Tibial artery (tissue), 4 donors: ENCODE measurements around the gene BFAR.
"Not testable (repeated sequence)": the region's sequence is repeated elsewhere in the genome, so short reads cannot be mapped to it uniquely, and the experiment has no call there.

Source experiments
- DNase-seq, 2 donors: peaks; one replicate each; pipeline ENCODE4 v3.0.0-alpha.2; 2019
- H3K27ac ChIP-seq, 2 donors: fragments of 200-600 bp; sonication (generic) in 1 of 2; 1 replicate in 1 of 2; 2 replicates in 1 of 2; pipeline ENCODE4 v1.5.1; 2018 to 2019; ENCODE audit warnings: mild to moderate bottlenecking in 1 of 2
- H3K27me3 ChIP-seq, 2 donors: fragments of 200-600 bp; sonication (generic) in 1 of 2; one replicate each; pipeline versions ENCODE4 v1.5.1 to v1.6.0; 2016 to 2019
- H3K36me3 ChIP-seq, 3 donors: fragments of 200-600 bp; sonication (generic) in 2 of 3; one replicate each; pipeline ENCODE4 v1.5.1; 2016 to 2019; ENCODE audit warnings: mild to moderate bottlenecking in 2 of 3
- H3K4me1 ChIP-seq, 4 donors: fragments of 200-600 bp; sonication (generic) in 2 of 4; 1 replicate in 3 of 4; 2 replicates in 1 of 4; pipeline ENCODE4 v1.5.1; 2016 to 2019
- H3K4me3 ChIP-seq, 2 donors: fragments of 200-600 bp; sonication (generic) in 1 of 2; 1 replicate in 1 of 2; 2 replicates in 1 of 2; pipeline ENCODE4 v1.5.1; 2018 to 2019; ENCODE audit warnings: mild to moderate bottlenecking in 2 of 2
- H3K9me3 ChIP-seq, 3 donors: fragments of 200-600 bp; sonication (generic) in 1 of 3; one replicate each; pipeline ENCODE4 v1.5.1; 2016 to 2019
- CTCF ChIP-seq, 2 experiments: fragments of 200-600 bp in 1 of 2; fragments of 450-650 bp in 1 of 2; IDR thresholded peaks; one replicate each; pipeline ENCODE4 v1.5.1; 2017 to 2019; ENCODE audit warnings: antibody characterized with exemption in 2 of 2, mild to moderate bottlenecking in 1 of 2, moderate library complexity in 1 of 2
- intact Hi-C: fragments of 100-400 bp; cut with DNase I; formaldehyde crosslinking; loops from one replicate; pipeline ENCODE4 v1.15.0; 2023; ENCODE audit warnings: low total_unique reads

BFAR gene

GRCh38 chr16:14672403-14672971, 39.7 kb downstream of the BFAR start:
- no peak for DNase-seq
- Histone ChIP-seq H3K9me3 (no peaks in the 10 kb centered on the region), H3K36me3 (peaks cover 14 to 25% (median 15%) of the 10 kb centered on the region in 3 donors), H3K4me1 (no peaks in the 10 kb centered on the region), H3K27ac (no peak overlapping the region), H3K4me3 (no peak overlapping the region), H3K27me3 (no peaks in the 10 kb centered on the region)
- intact Hi-C loops = no loop called here
- TF ChIP-seq CTCF (IDR thresholded peaks at IDR 0.05) = no peak

GRCh38 chr16:14676633-14677032, 43.9 kb downstream of the BFAR start:
- no peak for TF ChIP-seq CTCF (IDR thresholded peaks at IDR 0.05)
- H3K4me3 ChIP-seq = no peak overlapping the region
- no peaks in the 10 kb centered on the region for H3K9me3 ChIP-seq
- peaks cover 0 to 8% of the 10 kb centered on the region in 2 donors for H3K27me3 ChIP-seq
- DNase-seq = no peak
- H3K27ac ChIP-seq = no peak overlapping the region
- intact Hi-C loops = no loop called here
- no peaks in the 10 kb centered on the region for H3K4me1 ChIP-seq
- no peaks in the 10 kb centered on the region for H3K36me3 ChIP-seq

GRCh38 chr16:14677627-14678026, 44.9 kb downstream of the BFAR start:
- intact Hi-C loops = no loop called here
- Histone ChIP-seq H3K4me1 (no peaks in the 10 kb centered on the region), H3K4me3 (no peak overlapping the region), H3K9me3 (no peaks in the 10 kb centered on the region), H3K36me3 (no peaks in the 10 kb centered on the region), H3K27ac (no peak overlapping the region), H3K27me3 (peaks cover 0 to 8% of the 10 kb centered on the region in 2 donors)
- no peak for DNase-seq
- TF ChIP-seq CTCF (IDR thresholded peaks at IDR 0.05) = no peak

DNA sequence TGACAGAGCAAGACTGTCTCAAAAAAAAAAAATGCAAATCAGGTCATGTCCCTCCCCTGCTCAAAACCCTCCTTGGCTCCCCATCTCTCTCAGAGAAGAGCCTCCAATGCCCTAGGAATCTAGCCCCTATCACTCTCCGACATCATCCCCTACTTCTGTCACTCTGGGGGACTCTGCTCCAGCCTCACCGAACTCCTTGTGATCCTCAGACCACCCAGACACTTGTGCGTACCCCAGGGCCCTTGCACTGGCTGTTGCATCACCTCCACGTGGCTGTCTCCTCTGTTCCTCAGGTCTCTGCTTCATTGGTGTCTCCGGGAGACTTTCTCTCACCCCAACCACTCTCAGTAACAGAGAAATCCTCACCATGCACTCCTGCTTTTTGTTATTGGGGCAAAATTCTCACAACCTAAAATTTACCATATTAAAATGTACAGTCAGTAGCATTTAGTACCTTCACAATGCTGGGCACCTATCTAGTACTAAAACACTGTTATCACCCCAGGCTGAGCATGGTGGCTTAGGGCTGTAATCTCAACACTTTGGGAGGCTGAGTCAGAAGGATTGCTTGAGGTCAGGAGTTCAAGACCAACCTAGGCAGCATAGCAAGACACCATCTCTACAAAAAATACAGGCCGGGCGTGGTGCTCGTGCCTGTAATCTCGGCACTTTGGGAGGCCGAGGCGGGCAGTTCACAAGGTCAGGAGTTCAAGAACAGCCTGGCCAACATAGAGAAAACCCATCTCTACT, 46.2 kb downstream of the BFAR start:
- intact Hi-C loops = no loop called here
- Histone ChIP-seq H3K4me1 (no peaks in the 10 kb centered on the region), H3K9me3 (no peaks in the 10 kb centered on the region), H3K27ac (no peak overlapping the region), H3K4me3 (no peak overlapping the region), H3K27me3 (peaks cover 0 to 8% of the 10 kb centered on the region in 2 donors), H3K36me3 (no peaks in the 10 kb centered on the region)
- DNase-seq = no peak
- no peak for TF ChIP-seq CTCF (IDR thresholded peaks at IDR 0.05)

- H3K4me3 ChIP-seq, H3K9me3 ChIP-seq, H3K27me3 ChIP-seq, H3K4me1 ChIP-seq, H3K36me3 ChIP-seq, intact Hi-C loops, H3K27ac ChIP-seq, DNase-seq: not testable (repeated sequence)
Observed at GRCh38 chr16:14680396-14680795, 47.6 kb downstream of the BFAR start.

DNA sequence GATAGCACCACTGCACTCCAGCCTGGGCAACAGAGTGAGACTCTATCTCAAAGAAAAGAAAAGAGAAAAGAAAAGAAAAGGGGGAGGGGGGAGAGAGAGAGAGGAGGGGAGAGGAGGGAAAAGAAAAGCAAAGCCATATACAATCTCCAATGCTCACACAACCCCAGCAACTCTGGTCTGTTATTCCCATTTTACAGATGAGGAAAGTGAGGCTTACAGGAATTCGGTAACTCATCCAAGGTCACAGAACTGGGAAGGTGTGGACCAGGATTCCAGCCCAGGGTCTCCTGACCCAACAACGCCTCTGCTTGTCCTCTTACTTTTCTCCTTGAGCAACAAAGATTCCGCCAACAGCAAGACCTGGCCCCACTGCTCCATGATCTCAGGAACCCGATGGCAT, 48.4 kb downstream of the BFAR start:
- Histone ChIP-seq H3K36me3 (no peaks in the 10 kb centered on the region), H3K27me3 (peaks cover 0 to 8% of the 10 kb centered on the region in 2 donors), H3K9me3 (no peaks in the 10 kb centered on the region), H3K27ac (no peak overlapping the region), H3K4me1 (no peaks in the 10 kb centered on the region), H3K4me3 (no peak overlapping the region)
- intact Hi-C loops = no loop called here
- no peak for DNase-seq
- no peak for TF ChIP-seq CTCF (IDR thresholded peaks at IDR 0.05)
